GM12875 (cell line): ENCODE measurements around the gene BICDL2.

Experiments
- H3K4me3 ChIP-seq: one replicate; pipeline ENCODE4 v1.5.1; 2011; ENCODE audit warnings: low read depth, low read length, control low read depth
- TF ChIP-seq, protein P1 (sequence below): IDR thresholded peaks from 2 replicates; pipeline ENCODE4 v1.5.1; 2011; ENCODE audit warnings: low read depth, mild to moderate bottlenecking, control low read depth, inconsistent platforms, low read length, moderate library complexity, borderline replicate concordance; ENCODE audit not compliant: insufficient read depth

The BICDL2 gene

GRCh38 chr16:3060339-3061127 is 23.8 kb upstream of the BICDL2 start:
- no peak overlapping the region for H3K4me3 ChIP-seq
- TF ChIP-seq, protein P1, sequence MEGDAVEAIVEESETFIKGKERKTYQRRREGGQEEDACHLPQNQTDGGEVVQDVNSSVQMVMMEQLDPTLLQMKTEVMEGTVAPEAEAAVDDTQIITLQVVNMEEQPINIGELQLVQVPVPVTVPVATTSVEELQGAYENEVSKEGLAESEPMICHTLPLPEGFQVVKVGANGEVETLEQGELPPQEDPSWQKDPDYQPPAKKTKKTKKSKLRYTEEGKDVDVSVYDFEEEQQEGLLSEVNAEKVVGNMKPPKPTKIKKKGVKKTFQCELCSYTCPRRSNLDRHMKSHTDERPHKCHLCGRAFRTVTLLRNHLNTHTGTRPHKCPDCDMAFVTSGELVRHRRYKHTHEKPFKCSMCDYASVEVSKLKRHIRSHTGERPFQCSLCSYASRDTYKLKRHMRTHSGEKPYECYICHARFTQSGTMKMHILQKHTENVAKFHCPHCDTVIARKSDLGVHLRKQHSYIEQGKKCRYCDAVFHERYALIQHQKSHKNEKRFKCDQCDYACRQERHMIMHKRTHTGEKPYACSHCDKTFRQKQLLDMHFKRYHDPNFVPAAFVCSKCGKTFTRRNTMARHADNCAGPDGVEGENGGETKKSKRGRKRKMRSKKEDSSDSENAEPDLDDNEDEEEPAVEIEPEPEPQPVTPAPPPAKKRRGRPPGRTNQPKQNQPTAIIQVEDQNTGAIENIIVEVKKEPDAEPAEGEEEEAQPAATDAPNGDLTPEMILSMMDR, result no peak

GRCh38 chr16:3059723-3060242 is 23.0 kb upstream of the BICDL2 start:
- peak overlapping the region; percentile 96 for H3K4me3 ChIP-seq
- TF ChIP-seq, protein P1, result no peak

DNA sequence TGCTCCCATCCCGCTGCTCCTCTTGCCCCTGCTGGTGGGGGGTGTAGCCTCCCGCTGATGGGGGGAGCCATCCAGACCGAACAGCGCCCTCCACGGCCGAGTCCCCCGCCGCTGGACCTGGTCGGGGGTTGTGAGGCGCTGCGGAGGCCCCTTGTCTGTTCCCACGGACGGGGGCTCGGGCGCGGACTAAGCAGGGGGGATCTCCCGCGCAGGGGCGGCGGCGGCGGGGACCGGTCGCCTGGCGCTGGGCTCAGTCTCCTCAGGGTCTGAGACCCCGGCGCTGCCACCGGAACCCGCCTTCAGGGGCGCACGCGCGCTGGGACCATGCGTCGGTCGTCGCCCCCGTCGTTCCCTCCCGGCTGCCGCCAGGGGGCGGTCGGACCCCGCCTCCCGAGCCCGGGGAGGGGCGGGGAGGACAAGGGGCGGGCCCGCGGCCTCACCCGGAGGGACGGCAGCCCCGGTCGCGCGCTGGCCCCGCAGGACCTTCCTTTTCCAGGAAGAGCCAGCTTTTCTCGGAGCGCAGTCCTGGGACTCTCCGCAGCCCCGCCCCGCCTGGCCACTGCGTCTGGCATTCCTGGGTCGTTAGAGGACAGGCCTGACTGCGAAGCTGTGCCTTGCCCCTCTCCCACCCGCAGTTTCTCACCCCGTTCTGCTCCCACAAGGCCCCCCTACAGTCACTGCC is 22.4 kb upstream of the BICDL2 start:
- H3K4me3 ChIP-seq, result peak overlapping the region; percentile 96
- TF ChIP-seq, protein P1, result peak; percentile 93

- H3K4me3 ChIP-seq, result peak overlapping the region; percentile 96
Observed at GRCh38 chr16:3058139-3059030, 21.6 kb upstream of the BICDL2 start.

DNA sequence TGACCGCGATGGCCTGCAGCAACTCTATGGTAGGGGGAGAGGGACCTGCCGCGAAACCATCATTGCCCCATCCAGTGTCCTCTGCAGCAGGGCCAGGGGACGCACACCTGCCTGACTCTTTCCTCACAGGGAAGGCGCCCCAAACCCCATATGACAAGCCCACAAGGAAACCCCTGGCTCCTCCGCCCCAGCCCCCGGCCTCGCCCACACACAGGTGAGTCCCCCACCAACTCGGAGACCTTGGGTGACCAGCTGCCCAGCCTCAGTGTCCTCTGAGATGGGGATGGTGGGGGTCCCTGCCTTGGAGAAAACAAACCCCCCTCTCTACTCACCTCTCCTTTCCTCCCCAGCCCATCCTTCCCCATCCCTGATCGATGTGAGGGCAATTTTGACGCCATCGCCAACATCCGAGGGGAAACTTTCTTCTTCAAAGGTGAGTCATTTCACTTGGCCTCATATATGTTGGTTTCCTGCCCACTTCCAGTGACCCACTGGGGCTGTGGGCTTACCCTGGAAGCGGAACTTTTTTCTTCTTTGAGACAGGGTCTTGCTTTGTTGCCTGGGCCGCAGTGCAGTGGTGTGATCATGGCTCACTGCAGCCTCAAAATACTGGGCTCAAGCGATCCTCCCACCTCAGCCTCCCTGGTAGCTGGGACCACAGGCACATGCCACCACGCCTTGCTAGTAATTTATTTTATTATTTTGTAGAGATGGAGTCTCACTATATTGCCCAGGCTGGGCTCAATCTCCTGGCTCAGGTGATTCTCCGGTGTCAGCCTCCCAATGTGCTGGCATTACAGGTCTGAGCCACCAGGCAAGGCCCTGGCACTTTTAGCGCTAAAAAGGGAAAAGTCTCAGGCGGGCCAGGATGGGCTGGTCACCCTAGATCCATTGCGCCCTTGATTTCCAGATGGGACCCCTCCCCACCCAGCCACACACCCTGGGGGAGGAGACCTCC is 20.7 kb upstream of the BICDL2 start:
- TF ChIP-seq, protein P1, result no peak
- H3K4me3 ChIP-seq, result no peak overlapping the region

More at GRCh38 chr16:3058139-3059030, 21.6 kb upstream of the BICDL2 start:
- TF ChIP-seq, protein P1, result peak; percentile 57
